NT2/D1 (cell line): ENCODE measurements around the gene HUNK.
A peak's percentile ranks its signal among the peaks of the same experiment; 100 is the strongest.

Experiments
- DNase-seq: peaks from one replicate; pipeline ENCODE4 v3.0.0-alpha.2; 2011; ENCODE audit warnings: low read depth, low spot score
- H3K27me3 ChIP-seq: 2 replicates; pipeline ENCODE4 v1.6.0; 2011; ENCODE audit warnings: mild to moderate bottlenecking; ENCODE audit not compliant: insufficient read length, insufficient read depth
- H3K36me3 ChIP-seq: 2 replicates; pipeline ENCODE4 v1.6.1; 2011; ENCODE audit warnings: mild to moderate bottlenecking, low read length, mixed read lengths; ENCODE audit not compliant: insufficient read depth, insufficient read length
- H3K4me1 ChIP-seq: 2 replicates; pipeline ENCODE4 v1.5.1; 2011; ENCODE audit not compliant: insufficient read depth, insufficient read length
- H3K4me3 ChIP-seq: 2 replicates; pipeline ENCODE4 v1.5.1; 2011; ENCODE audit warnings: low read depth; ENCODE audit not compliant: insufficient read length
- H3K9ac ChIP-seq: 2 replicates; pipeline ENCODE4 v1.6.0; 2011; ENCODE audit warnings: low read depth; ENCODE audit not compliant: insufficient read length
- H3K9me3 ChIP-seq: 2 replicates; pipeline ENCODE4 v1.5.1; 2011; ENCODE audit warnings: mild to moderate bottlenecking, low read length; ENCODE audit not compliant: insufficient read depth
- SUZ12 ChIP-seq: IDR thresholded peaks from 2 replicates; pipeline ENCODE4 v1.6.1; 2011; ENCODE audit not compliant: insufficient read length, insufficient read depth; ENCODE audit errors: extremely low read depth
- YY1 ChIP-seq: IDR thresholded peaks from 2 replicates; pipeline ENCODE4 v1.6.1; 2011; ENCODE audit not compliant: insufficient read length, insufficient read depth
- ZNF274 ChIP-seq: IDR thresholded peaks from 2 replicates; pipeline ENCODE4 v1.6.1; 2011; ENCODE audit warnings: mild to moderate bottlenecking, low read depth, low read length

The HUNK gene

DNA sequence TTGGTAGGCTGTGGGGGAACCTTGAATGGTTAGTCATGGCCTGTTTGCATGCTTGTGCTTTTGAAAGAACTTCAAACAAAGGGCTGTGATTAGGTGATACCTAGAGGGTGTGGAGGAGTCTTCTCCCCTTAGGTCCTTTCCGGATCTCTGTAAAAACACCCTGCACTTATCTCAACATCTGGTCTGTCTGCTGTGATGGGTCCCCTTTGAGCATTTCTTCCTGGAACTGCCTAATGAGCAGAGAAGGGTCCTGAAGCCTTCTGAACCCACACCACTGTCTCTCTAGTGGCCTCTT is 59.6 kb downstream of the HUNK start:
- peaks cover 15% of the 10 kb centered on the region for H3K4me1 ChIP-seq
- peaks cover 9% of the 10 kb centered on the region for H3K36me3 ChIP-seq
- no peaks in the 10 kb centered on the region for H3K27me3 ChIP-seq
- H3K4me3 ChIP-seq: no peak overlapping the region
- H3K9ac ChIP-seq: peak overlapping the region; percentile 24
- TF ChIP-seq YY1 (no peak), SUZ12 (no peak), ZNF274 (no peak)
- no peak for DNase-seq
- H3K9me3 ChIP-seq: no peaks in the 10 kb centered on the region

GRCh38 chr21:31937303-31937702 is 64.5 kb downstream of the HUNK start:
- Histone ChIP-seq H3K9ac (no peak overlapping the region), H3K27me3 (no peaks in the 10 kb centered on the region), H3K4me1 (peaks cover 7% of the 10 kb centered on the region), H3K36me3 (peaks cover 10% of the 10 kb centered on the region), H3K9me3 (no peaks in the 10 kb centered on the region), H3K4me3 (no peak overlapping the region)
- no peak for TF ChIP-seq YY1
- TF ChIP-seq SUZ12: no peak
- TF ChIP-seq ZNF274: no peak
- DNase-seq: no peak

DNA sequence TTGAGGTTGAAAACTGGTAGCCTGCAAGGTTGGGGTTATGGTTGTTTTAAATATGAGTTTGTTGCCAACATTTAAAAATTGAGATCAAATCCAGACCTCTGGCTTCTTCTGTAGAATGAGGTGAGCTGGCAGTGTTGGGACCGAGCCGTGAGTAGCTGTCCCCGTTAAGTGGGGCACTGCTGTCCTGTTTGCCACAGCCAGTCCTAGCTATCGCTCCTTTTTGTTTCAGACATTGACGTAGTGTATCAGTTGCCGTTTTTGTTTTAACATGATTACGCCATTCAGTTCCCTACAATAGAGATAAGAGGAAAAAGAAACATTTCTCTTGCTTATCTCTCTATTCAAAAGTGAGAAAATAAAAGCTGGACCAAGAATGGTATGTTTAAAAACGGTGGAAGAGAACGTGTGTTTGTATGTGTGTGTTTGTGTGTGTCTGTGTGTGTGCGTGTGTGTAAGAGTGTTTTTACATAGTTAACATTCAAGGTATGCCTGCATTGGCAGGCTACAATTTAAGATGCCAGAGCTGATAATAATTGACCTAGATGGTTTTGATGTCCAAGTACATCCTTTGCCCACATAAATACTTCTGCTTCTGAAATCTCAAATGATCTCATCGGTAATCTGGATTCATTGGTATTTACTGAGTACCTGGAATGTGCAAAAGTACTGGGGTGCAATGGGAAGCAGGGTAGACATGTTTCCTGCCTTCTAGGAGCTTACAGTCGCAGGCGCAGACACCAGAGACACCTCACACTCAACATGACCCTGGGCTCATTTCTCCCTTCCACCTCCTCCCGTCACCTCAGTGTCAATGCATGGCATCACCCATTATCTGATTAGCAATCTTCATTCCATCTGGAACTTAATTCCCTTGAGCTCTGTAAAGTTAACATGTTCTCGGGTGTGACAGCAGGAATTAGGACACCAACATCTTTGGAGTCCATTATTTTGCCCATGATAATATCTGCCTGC is 65.8 kb downstream of the HUNK start:
- Histone ChIP-seq H3K9ac (no peak overlapping the region), H3K4me1 (no peaks in the 10 kb centered on the region), H3K9me3 (no peaks in the 10 kb centered on the region), H3K27me3 (no peaks in the 10 kb centered on the region), H3K36me3 (peaks cover 14% of the 10 kb centered on the region), H3K4me3 (no peak overlapping the region)
- no peak for DNase-seq
- TF ChIP-seq ZNF274 (no peak), YY1 (no peak), SUZ12 (no peak)

DNA sequence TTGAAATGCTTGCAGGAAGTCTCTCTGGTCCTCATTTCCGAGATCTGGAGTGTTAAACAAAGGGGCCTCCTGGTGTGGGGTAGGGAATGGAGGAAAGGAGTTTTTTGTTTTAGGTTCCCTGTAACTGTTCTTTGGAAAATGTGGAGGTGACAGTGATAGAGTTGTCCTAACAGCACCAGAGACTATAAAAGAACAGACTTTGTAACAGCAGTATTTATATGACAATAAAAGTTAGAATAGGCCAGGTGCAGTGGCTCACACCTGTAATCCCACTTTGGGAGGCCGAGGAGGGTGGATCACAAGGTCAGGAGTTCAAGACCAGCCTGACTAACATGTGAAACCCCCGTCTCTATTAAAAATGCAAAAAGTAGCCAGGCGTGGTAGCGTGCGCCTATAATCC is 68.9 kb downstream of the HUNK start:
- no peak for TF ChIP-seq ZNF274
- no peak for TF ChIP-seq SUZ12
- no peak for TF ChIP-seq YY1
- Histone ChIP-seq H3K4me3 (no peak overlapping the region), H3K9me3 (no peaks in the 10 kb centered on the region), H3K27me3 (no peaks in the 10 kb centered on the region), H3K9ac (no peak overlapping the region), H3K4me1 (peaks cover 5% of the 10 kb centered on the region), H3K36me3 (peaks cover 26% of the 10 kb centered on the region)
- DNase-seq: no peak

DNA sequence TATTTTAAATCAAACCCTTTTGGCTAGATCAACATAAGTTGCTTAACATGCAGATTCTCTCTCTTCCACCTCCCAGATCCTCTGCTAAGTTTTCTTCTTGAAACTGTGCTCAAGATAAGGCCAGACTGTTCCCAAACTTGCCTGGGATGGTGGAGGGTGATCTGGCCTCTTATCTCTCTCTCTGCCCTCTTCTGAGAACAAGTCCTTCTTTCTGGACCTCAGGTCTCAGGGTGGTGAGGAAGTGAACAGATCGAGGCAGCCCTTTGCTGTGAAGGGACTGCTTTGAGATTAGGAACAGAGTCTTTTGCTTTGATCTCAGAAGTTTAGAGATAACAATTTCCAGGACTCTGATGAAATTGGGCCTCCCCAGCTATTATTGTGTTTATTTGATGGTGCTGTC is 70.7 kb downstream of the HUNK start:
- Histone ChIP-seq H3K9ac (no peak overlapping the region), H3K4me3 (no peak overlapping the region), H3K4me1 (peaks cover 5% of the 10 kb centered on the region), H3K27me3 (no peaks in the 10 kb centered on the region), H3K9me3 (no peaks in the 10 kb centered on the region), H3K36me3 (peaks cover 40% of the 10 kb centered on the region)
- TF ChIP-seq SUZ12 (no peak), YY1 (no peak), ZNF274 (no peak)
- no peak for DNase-seq

- no peak overlapping the region for H3K4me3 ChIP-seq
- H3K9me3 ChIP-seq: no peaks in the 10 kb centered on the region
- H3K4me1 ChIP-seq: peaks cover 5% of the 10 kb centered on the region
- no peaks in the 10 kb centered on the region for H3K27me3 ChIP-seq
- TF ChIP-seq ZNF274 (no peak), YY1 (no peak), SUZ12 (no peak)
- peaks cover 53% of the 10 kb centered on the region for H3K36me3 ChIP-seq
- no peak for DNase-seq
- no peak overlapping the region for H3K9ac ChIP-seq
Observed at GRCh38 chr21:31945141-31945540, 72.3 kb downstream of the HUNK start.

GRCh38 chr21:31945546-31945945 is 72.7 kb downstream of the HUNK start:
- H3K27me3 ChIP-seq: no peaks in the 10 kb centered on the region
- no peak for TF ChIP-seq ZNF274
- TF ChIP-seq SUZ12: no peak
- TF ChIP-seq YY1: no peak
- DNase-seq: no peak

More at GRCh38 chr21:31945546-31945945, 72.7 kb downstream of the HUNK start:
- Histone ChIP-seq H3K4me3 (no peak overlapping the region), H3K9ac (no peak overlapping the region), H3K9me3 (no peaks in the 10 kb centered on the region), H3K36me3 (peaks cover 57% of the 10 kb centered on the region), H3K4me1 (peaks cover 5% of the 10 kb centered on the region)
